ENCODE data around the gene ZNF444.

Gene ZNF444

GRCh38 chr19:56107626-56108351 is 33.3 kb upstream of the ZNF444 start:
- no peak for DNase-seq (ENCODE audit: low read depth)

- no peak for DNase-seq (ENCODE audit: low read depth)
These were observed 32.5 kb upstream of the ZNF444 start for GRCh38 chr19:56108447-56109195.

GRCh38 chr19:56109226-56109625 is 31.9 kb upstream of the ZNF444 start:
- DNase-seq (ENCODE audit: low read depth), result no peak

- DNase-seq (ENCODE audit: low read depth), result no peak
These were observed 30.3 kb upstream of the ZNF444 start for GRCh38 chr19:56110515-56111448.

- no peak for DNase-seq (ENCODE audit: low read depth)
These were observed 29.3 kb upstream of the ZNF444 start for GRCh38 chr19:56111601-56112312.

GRCh38 chr19:56112313-56112709 is 28.8 kb upstream of the ZNF444 start:
- DNase-seq (ENCODE audit: low read depth), result no peak

GRCh38 chr19:56113074-56113632 is 27.9 kb upstream of the ZNF444 start:
- DNase-seq (ENCODE audit: low read depth), result no peak

- no peak for DNase-seq (ENCODE audit: low read depth)
These were observed 26.9 kb upstream of the ZNF444 start for GRCh38 chr19:56114051-56114777.

GRCh38 chr19:56114778-56115110 is 26.3 kb upstream of the ZNF444 start:
- DNase-seq (ENCODE audit: low read depth), result no peak

GRCh38 chr19:56115490-56115889 is 25.6 kb upstream of the ZNF444 start:
- no peak for DNase-seq (ENCODE audit: low read depth)

- DNase-seq (ENCODE audit: low read depth), result no peak
These were observed 24.5 kb upstream of the ZNF444 start for GRCh38 chr19:56116606-56117005.

GRCh38 chr19:56117376-56117884 is 23.7 kb upstream of the ZNF444 start:
- DNase-seq (ENCODE audit: low read depth), result no peak

GRCh38 chr19:56117889-56118288 is 23.2 kb upstream of the ZNF444 start:
- no peak for DNase-seq (ENCODE audit: low read depth)

- no peak for DNase-seq (ENCODE audit: low read depth)
These were observed 22.2 kb upstream of the ZNF444 start for GRCh38 chr19:56118666-56119581.

- no peak for DNase-seq (ENCODE audit: low read depth)
These were observed 21.5 kb upstream of the ZNF444 start for GRCh38 chr19:56119582-56119978.

GRCh38 chr19:56120002-56120370 is 21.1 kb upstream of the ZNF444 start:
- DNase-seq (ENCODE audit: low read depth), result no peak

GRCh38 chr19:56120371-56121179 is 20.5 kb upstream of the ZNF444 start:
- no peak for DNase-seq (ENCODE audit: low read depth)
